Activated CD8-positive, alpha-beta T cell treated with anti-CD3 and anti-CD28 coated beads, Interleukin-2, amount 10 ng/mL, durations not matched to agents 7 days and 5 days (primary cell): ENCODE measurements around the gene LENG1. TPM values are rescaled to one million over a fixed set of nuclear protein-coding genes. Genes with fewer than 3 reads are reported as not detected.
A peak's percentile ranks its signal among the peaks of the same experiment; 100 is the strongest.

Experiments
- ATAC-seq: fragments of 150-1000 bp; cut with Tn5 transposase; one replicate; pipeline ENCODE4 v1.10.0; 2021; ENCODE audit warnings: moderate library complexity
- CTCF ChIA-PET: fragments of 350-600 bp; sonication (Branson Sonifier 250); formaldehyde crosslinking; loops from one replicate; lab custom pipeline; 2021; ENCODE audit warnings: antibody characterized with exemption; lab: Charles Lee
- POLR2A ChIA-PET: fragments of 350-600 bp; sonication (Branson Sonifier 250); formaldehyde crosslinking; loops from one replicate; lab custom pipeline; 2021; ENCODE audit warnings: antibody characterized with exemption; lab: Charles Lee
- DNase-seq: peaks from one replicate; pipeline ENCODE4 v3.0.0-alpha.2; 2020
- H3K27ac Mint-ChIP-seq: one replicate; pipeline ENCODE4 v1.8.0; 2021; ENCODE audit warnings: mild to moderate bottlenecking, mixed read lengths
- H3K27me3 Mint-ChIP-seq: one replicate; pipeline ENCODE4 v1.8.0; 2021; ENCODE audit warnings: low read depth, mixed read lengths
- H3K36me3 Mint-ChIP-seq: one replicate; pipeline ENCODE4 v1.8.0; 2021; ENCODE audit warnings: low read depth, mixed read lengths
- H3K4me1 Mint-ChIP-seq: one replicate; pipeline ENCODE4 v1.8.0; 2021; ENCODE audit warnings: low read depth, mixed read lengths
- H3K4me3 Mint-ChIP-seq: one replicate; pipeline ENCODE4 v1.8.0; 2021; ENCODE audit warnings: mild to moderate bottlenecking, mixed read lengths
- H3K9me3 Mint-ChIP-seq: one replicate; pipeline ENCODE4 v1.8.0; 2022; ENCODE audit warnings: mixed read lengths; ENCODE audit not compliant: insufficient read depth
- total RNA-seq, 2 experiments: library from RNA; stranded (reverse); gene quantifications; one replicate each; pipeline ENCODE4 v1.2.3, GENCODE V29; 2021

Gene LENG1
- total RNA-seq, 2 experiments from 2014 or later = 6.6 to 7.5 TPM

GRCh38 chr19:54136864-54137698 lies 22.4 kb downstream of the LENG1 start:
- H3K4me3 Mint-ChIP-seq = peak overlapping the region; percentile 84
- CTCF ChIA-PET = interaction anchor here (1.0 to 2.2 kb wide), 13 partner anchors 14 to 1517 kb away, joined by 3 to 7 read pairs (median 3); partner anchors contain the start of genes LENG1, MBOAT7, PRPF31 and TFPT
- peak; percentile 88 for ATAC-seq
- peaks cover 45% of the 10 kb centered on the region for H3K4me1 Mint-ChIP-seq
- no peaks in the 10 kb centered on the region for H3K9me3 Mint-ChIP-seq
- peak; percentile 100 for DNase-seq
- POLR2A ChIA-PET = interaction anchor here (0.5 to 2.3 kb wide), 13 partner anchors 11 to 1517 kb away, joined by 3 to 20 read pairs (median 3); partner anchors contain the start of genes LENG1, MYADM, PRPF31 and TFPT
- H3K27me3 Mint-ChIP-seq = no peaks in the 10 kb centered on the region
- peak overlapping the region; percentile 92 for H3K27ac Mint-ChIP-seq
- H3K36me3 Mint-ChIP-seq = peaks cover 24% of the 10 kb centered on the region

GRCh38 chr19:54136086-54136863 lies 23.2 kb downstream of the LENG1 start:
- POLR2A ChIA-PET = interaction anchor here (0.8 to 2.3 kb wide), 9 partner anchors 12 to 65 kb away, joined by 3 to 20 read pairs (median 4); partner anchors contain the start of genes LENG1, PRPF31 and TFPT
- peak overlapping the region; percentile 92 for H3K27ac Mint-ChIP-seq
- no peak for ATAC-seq
- no peak for DNase-seq
- H3K36me3 Mint-ChIP-seq = peaks cover 25% of the 10 kb centered on the region
- peaks cover 45% of the 10 kb centered on the region for H3K4me1 Mint-ChIP-seq
- CTCF ChIA-PET = interaction anchor here (1.0 to 2.2 kb wide), 11 partner anchors 14 to 253 kb away, joined by 3 to 7 read pairs (median 3); partner anchors contain the start of genes LENG1, PRPF31 and TFPT
- no peaks in the 10 kb centered on the region for H3K27me3 Mint-ChIP-seq
- peak overlapping the region; percentile 84 for H3K4me3 Mint-ChIP-seq
- no peaks in the 10 kb centered on the region for H3K9me3 Mint-ChIP-seq

- peaks cover 25% of the 10 kb centered on the region for H3K4me1 Mint-ChIP-seq
- H3K27ac Mint-ChIP-seq = peak overlapping the region; percentile 76
- ATAC-seq = no peak
- POLR2A ChIA-PET = no interaction called here
- H3K9me3 Mint-ChIP-seq = no peaks in the 10 kb centered on the region
- CTCF ChIA-PET = no interaction called here
- no peak overlapping the region for H3K4me3 Mint-ChIP-seq
- DNase-seq = no peak
- no peaks in the 10 kb centered on the region for H3K27me3 Mint-ChIP-seq
- H3K36me3 Mint-ChIP-seq = peaks cover 16% of the 10 kb centered on the region
Measured at GRCh38 chr19:54133957-54134590, 25.4 kb downstream of the LENG1 start.

- H3K27me3 Mint-ChIP-seq = no peaks in the 10 kb centered on the region
- H3K36me3 Mint-ChIP-seq = peaks cover 14% of the 10 kb centered on the region
- ChIA-PET CTCF (no interaction called here), POLR2A (no interaction called here)
- H3K27ac Mint-ChIP-seq = no peak overlapping the region
- no peaks in the 10 kb centered on the region for H3K9me3 Mint-ChIP-seq
- H3K4me1 Mint-ChIP-seq = peaks cover 19% of the 10 kb centered on the region
- H3K4me3 Mint-ChIP-seq = no peak overlapping the region
- ATAC-seq (no peak), DNase-seq (peak; percentile 41)
Measured at GRCh38 chr19:54133312-54133956, 26.1 kb downstream of the LENG1 start.

GRCh38 chr19:54129617-54129996 lies 29.9 kb downstream of the LENG1 start:
- Mint-ChIP-seq H3K4me3 (no peak overlapping the region), H3K27ac (no peak overlapping the region), H3K27me3 (no peaks in the 10 kb centered on the region), H3K4me1 (peaks cover 5% of the 10 kb centered on the region), H3K36me3 (peaks cover 30% of the 10 kb centered on the region), H3K9me3 (no peaks in the 10 kb centered on the region)
- CTCF ChIA-PET = no interaction called here
- POLR2A ChIA-PET = interaction anchor here (1.3 kb wide), 1 partner anchor 14 kb away, joined by 4 read pairs; the partner anchor contains the start of genes PRPF31 and TFPT
- DNase-seq = no peak
- ATAC-seq = no peak

GRCh38 chr19:54128796-54129616 lies 30.5 kb downstream of the LENG1 start:
- DNase-seq = no peak
- no peak overlapping the region for H3K27ac Mint-ChIP-seq
- no peaks in the 10 kb centered on the region for H3K27me3 Mint-ChIP-seq
- CTCF ChIA-PET = no interaction called here
- H3K36me3 Mint-ChIP-seq = peaks cover 28% of the 10 kb centered on the region
- no peak for ATAC-seq
- H3K4me1 Mint-ChIP-seq = no peaks in the 10 kb centered on the region
- POLR2A ChIA-PET = interaction anchor here (1.3 kb wide), 1 partner anchor 14 kb away, joined by 4 read pairs; the partner anchor contains the start of genes PRPF31 and TFPT
- no peaks in the 10 kb centered on the region for H3K9me3 Mint-ChIP-seq
- no peak overlapping the region for H3K4me3 Mint-ChIP-seq

- peaks cover 33% of the 10 kb centered on the region for H3K36me3 Mint-ChIP-seq
- H3K9me3 Mint-ChIP-seq = no peaks in the 10 kb centered on the region
- H3K27me3 Mint-ChIP-seq = no peaks in the 10 kb centered on the region
- POLR2A ChIA-PET = no interaction called here
- no peaks in the 10 kb centered on the region for H3K4me1 Mint-ChIP-seq
- no peak for DNase-seq
- H3K27ac Mint-ChIP-seq = no peak overlapping the region
- ATAC-seq = no peak
- no peak overlapping the region for H3K4me3 Mint-ChIP-seq
- CTCF ChIA-PET = no interaction called here
Measured at GRCh38 chr19:54128441-54128725, 31.1 kb downstream of the LENG1 start.

GRCh38 chr19:54127688-54128440 lies 31.7 kb downstream of the LENG1 start:
- no peaks in the 10 kb centered on the region for H3K27me3 Mint-ChIP-seq
- no peak overlapping the region for H3K4me3 Mint-ChIP-seq
- no peak for DNase-seq
- H3K27ac Mint-ChIP-seq = no peak overlapping the region
- peaks cover 35% of the 10 kb centered on the region for H3K36me3 Mint-ChIP-seq
- ATAC-seq = no peak
- no peaks in the 10 kb centered on the region for H3K9me3 Mint-ChIP-seq
- CTCF ChIA-PET = no interaction called here
- H3K4me1 Mint-ChIP-seq = no peaks in the 10 kb centered on the region
- POLR2A ChIA-PET = no interaction called here

- no peak overlapping the region for H3K4me3 Mint-ChIP-seq
- H3K27ac Mint-ChIP-seq = no peak overlapping the region
- H3K9me3 Mint-ChIP-seq = no peaks in the 10 kb centered on the region
- no peaks in the 10 kb centered on the region for H3K4me1 Mint-ChIP-seq
- no peak for ATAC-seq
- no peaks in the 10 kb centered on the region for H3K27me3 Mint-ChIP-seq
- peaks cover 38% of the 10 kb centered on the region for H3K36me3 Mint-ChIP-seq
- DNase-seq = no peak
- CTCF ChIA-PET = no interaction called here
- POLR2A ChIA-PET = no interaction called here
Measured at GRCh38 chr19:54125713-54126112, 33.8 kb downstream of the LENG1 start.

- ATAC-seq = no peak
- Mint-ChIP-seq H3K4me1 (no peaks in the 10 kb centered on the region), H3K9me3 (no peaks in the 10 kb centered on the region), H3K27ac (no peak overlapping the region), H3K4me3 (no peak overlapping the region), H3K27me3 (no peaks in the 10 kb centered on the region), H3K36me3 (peaks cover 41% of the 10 kb centered on the region)
- ChIA-PET CTCF (no interaction called here), POLR2A (interaction anchor here (2.4 kb wide), 1 partner anchor 9 kb away, joined by 15 read pairs; the partner anchor contains the start of genes PRPF31 and TFPT)
- DNase-seq = no peak
Measured at GRCh38 chr19:54124393-54124792, 35.1 kb downstream of the LENG1 start.
